GM12864 (cell line): ENCODE measurements around the gene NSMCE4A.
"Not testable (repeated sequence)": the region's sequence is repeated elsewhere in the genome, so short reads cannot be mapped to it uniquely, and the experiment has no call there.

Source experiments
- DNase-seq: peaks from one replicate; pipeline ENCODE4 v3.0.0-alpha.2; 2011; ENCODE audit warnings: low read depth
- H3K4me3 ChIP-seq: 2 replicates; pipeline ENCODE4 v1.5.1; 2011; ENCODE audit warnings: mild to moderate bottlenecking, low read depth, low read length, control low read depth
- TF ChIP-seq, protein P1 (sequence below): IDR thresholded peaks from 2 replicates; pipeline ENCODE4 v1.5.1; 2011; ENCODE audit warnings: low read depth, mild to moderate bottlenecking, moderate library complexity, low read length, control low read depth, inconsistent platforms; ENCODE audit errors: missing control alignments

NSMCE4A gene

GRCh38 chr10:121975295-121976086 is 474 bp upstream of the NSMCE4A start:
- H3K4me3 ChIP-seq: peak overlapping the region; percentile 97

DNA sequence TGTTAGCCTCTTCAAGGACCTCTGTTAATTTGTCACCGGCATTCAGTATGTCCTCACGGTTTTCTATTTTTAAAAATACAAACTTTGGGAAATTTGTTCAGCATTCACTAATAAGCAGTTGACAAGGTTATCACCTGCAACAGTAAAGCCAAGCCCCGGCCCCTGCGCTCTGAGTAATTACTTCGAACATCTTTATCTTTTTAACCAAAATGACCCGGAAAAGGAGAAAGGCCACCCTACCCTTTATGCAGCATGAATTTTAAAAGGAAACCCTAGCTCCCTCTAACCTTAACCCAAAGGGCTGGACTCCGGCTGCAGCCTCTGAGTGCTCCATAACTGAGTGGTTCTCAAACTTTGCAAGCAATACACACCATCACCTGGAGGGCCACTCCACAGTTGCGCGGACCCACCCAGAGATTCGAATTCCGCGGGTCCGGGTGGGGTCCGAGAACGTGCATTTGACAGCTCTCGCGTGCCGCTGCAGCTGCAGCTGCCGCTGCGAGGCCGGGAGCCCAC is 940 bp downstream of the NSMCE4A start:
- TF ChIP-seq, protein P1, sequence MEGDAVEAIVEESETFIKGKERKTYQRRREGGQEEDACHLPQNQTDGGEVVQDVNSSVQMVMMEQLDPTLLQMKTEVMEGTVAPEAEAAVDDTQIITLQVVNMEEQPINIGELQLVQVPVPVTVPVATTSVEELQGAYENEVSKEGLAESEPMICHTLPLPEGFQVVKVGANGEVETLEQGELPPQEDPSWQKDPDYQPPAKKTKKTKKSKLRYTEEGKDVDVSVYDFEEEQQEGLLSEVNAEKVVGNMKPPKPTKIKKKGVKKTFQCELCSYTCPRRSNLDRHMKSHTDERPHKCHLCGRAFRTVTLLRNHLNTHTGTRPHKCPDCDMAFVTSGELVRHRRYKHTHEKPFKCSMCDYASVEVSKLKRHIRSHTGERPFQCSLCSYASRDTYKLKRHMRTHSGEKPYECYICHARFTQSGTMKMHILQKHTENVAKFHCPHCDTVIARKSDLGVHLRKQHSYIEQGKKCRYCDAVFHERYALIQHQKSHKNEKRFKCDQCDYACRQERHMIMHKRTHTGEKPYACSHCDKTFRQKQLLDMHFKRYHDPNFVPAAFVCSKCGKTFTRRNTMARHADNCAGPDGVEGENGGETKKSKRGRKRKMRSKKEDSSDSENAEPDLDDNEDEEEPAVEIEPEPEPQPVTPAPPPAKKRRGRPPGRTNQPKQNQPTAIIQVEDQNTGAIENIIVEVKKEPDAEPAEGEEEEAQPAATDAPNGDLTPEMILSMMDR: no peak
- no peak for DNase-seq
- peak overlapping the region; percentile 97 for H3K4me3 ChIP-seq

More at GRCh38 chr10:121975295-121976086, 474 bp upstream of the NSMCE4A start:
- TF ChIP-seq, protein P1: peak; percentile 64
- DNase-seq: no peak

DNA sequence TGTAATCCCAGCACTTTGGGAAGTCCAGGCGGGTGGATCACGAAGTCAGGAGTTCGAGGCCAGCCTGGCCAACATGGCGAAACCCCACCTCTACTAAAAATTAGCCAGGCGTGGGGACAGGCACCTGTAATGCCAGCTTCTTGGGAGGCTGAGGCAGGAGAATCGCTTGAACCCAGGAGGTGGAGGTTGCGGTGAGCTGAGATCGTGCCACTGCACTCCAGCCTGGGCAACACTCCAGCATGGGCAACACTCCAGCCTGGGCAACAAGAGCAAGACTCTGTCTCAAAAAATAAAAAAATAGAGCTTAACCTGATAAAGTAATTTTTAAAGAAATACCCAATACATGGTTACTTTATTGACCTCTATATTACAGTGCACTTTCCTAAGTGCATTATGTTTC is 5.9 kb downstream of the NSMCE4A start:
- DNase-seq, H3K4me3 ChIP-seq: not testable (repeated sequence)

- no peak overlapping the region for H3K4me3 ChIP-seq
- TF ChIP-seq, protein P1: no peak
- no peak for DNase-seq
Observed at GRCh38 chr10:121965996-121966395, 9.0 kb downstream of the NSMCE4A start.

DNA sequence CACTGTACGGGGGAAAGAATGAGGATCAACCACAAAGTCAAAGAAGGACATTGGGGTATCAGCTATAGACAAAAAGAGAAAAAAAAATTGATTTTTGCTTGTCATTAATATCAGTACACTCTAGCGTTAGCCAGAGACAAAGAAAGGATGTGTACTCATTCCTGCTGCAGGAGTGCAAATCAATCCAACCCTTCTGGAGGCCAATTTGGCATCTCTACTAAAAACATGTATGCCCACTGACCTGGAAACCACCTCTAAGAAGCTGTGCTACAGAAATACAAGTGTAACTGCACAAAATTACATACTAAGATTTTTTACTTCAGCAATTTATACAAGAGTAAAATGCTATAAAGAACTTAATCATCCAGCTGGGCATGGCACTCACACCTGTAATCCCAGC is 13.6 kb downstream of the NSMCE4A start:
- H3K4me3 ChIP-seq: no peak overlapping the region
- TF ChIP-seq, protein P1: no peak
- DNase-seq: no peak

DNA sequence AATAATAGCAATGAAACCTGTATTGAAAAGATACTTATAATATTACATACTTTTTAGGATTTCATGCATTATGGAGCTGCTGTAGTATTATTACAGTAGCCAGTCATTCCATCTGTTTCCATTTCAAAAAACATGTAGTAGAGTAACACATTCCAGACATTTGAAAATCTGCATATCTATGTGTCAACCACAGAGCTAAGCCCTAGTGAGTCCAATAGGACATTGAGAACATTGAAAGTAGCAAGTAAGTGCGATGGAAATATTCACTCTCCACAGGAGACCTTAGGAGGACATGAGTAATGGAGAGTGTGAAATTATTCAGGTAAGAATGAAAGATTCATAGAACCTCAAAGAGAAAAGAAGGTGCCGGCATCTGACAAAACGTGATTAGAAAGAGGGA is 15.3 kb downstream of the NSMCE4A start:
- DNase-seq: no peak
- no peak overlapping the region for H3K4me3 ChIP-seq

More for the DNA sequence above, 15.3 kb downstream of the NSMCE4A start:
- TF ChIP-seq, protein P1: no peak
